Stomach (tissue), 9 donors: ENCODE data around the gene CHRNB4. TPM values are rescaled to one million over a fixed set of nuclear protein-coding genes. Genes with fewer than 3 reads are reported as not detected.

Experiments used
- DNase-seq, 2 donors: peaks; one replicate each; pipeline versions ENCODE4 v3.0.0 to v3.0.0-alpha.2; 2013 to 2019
- H3K27ac ChIP-seq, 5 donors: fragments of 200-600 bp in 4 of 5; sonication (generic) in 4 of 5; one replicate each; pipeline ENCODE4 v1.5.1; 2013 to 2019; ENCODE audit warnings: mild to moderate bottlenecking in 1 of 5, moderate library complexity in 1 of 5
- H3K27me3 ChIP-seq, 3 donors: fragments of 200-600 bp; sonication (generic); one replicate each; pipeline ENCODE4 v1.5.1; 2017 to 2019; ENCODE audit warnings: mixed run types in 1 of 3
- H3K36me3 ChIP-seq, 4 donors: fragments of 200-600 bp; sonication (generic); 1 replicate in 3 of 4; 2 replicates in 1 of 4; pipeline ENCODE4 v1.5.1; 2016 to 2019
- H3K4me1 ChIP-seq, 4 donors: fragments of 200-600 bp; sonication (generic); one replicate each; pipeline ENCODE4 v1.5.1; 2016 to 2019
- H3K4me3 ChIP-seq, 4 donors: fragments of 200-600 bp; sonication (generic) in 3 of 4; one replicate each; pipeline ENCODE4 v1.5.1; 2016 to 2019; ENCODE audit warnings: mild to moderate bottlenecking in 1 of 4
- H3K9me3 ChIP-seq, 4 donors: fragments of 200-600 bp; sonication (generic); one replicate each; pipeline ENCODE4 v1.5.1; 2016 to 2019
- EP300 ChIP-seq: sonication (generic); formaldehyde crosslinking; IDR thresholded peaks from one replicate; pipeline ENCODE4 v1.6.1; 2017; ENCODE audit warnings: antibody characterized with exemption
- POLR2A ChIP-seq, 4 donors: fragments of 450-650 bp; IDR thresholded peaks; one replicate each; pipeline ENCODE4 v1.6.1; 2016; ENCODE audit warnings: antibody characterized with exemption in 4 of 4, control low read depth in 2 of 4, mild to moderate bottlenecking in 1 of 4, moderate library complexity in 1 of 4
- POLR2AphosphoS5 ChIP-seq, 3 donors: sonication (generic); formaldehyde crosslinking; IDR thresholded peaks; one replicate each; pipeline ENCODE4 v1.6.1; 2016; ENCODE audit warnings: antibody characterized with exemption in 3 of 3
- WGBS, 5 donors: extraction: QIAGEN DNeasy Blood & Tissue Kit in 3 of 5; methylation state at CpG; one replicate each; pipeline versions ENCODE4 v1.1.5 to v1.1.7; 2013 to 2018; 5-methylcytosine and 5-hydroxymethylcytosine counted together
- intact Hi-C: fragments of 100-400 bp; cut with DNase I; formaldehyde crosslinking; loops from one replicate; pipeline ENCODE4 v1.15.1; 2023; ENCODE audit warnings: low total_unique reads
- polyA plus RNA-seq, 3 donors: library from polyadenylated mRNA; stranded (reverse); fragments of 200-250 nt; gene quantifications; one replicate each; pipeline ENCODE4 v1.2.3, GENCODE V29; 2013
- total RNA-seq, 5 donors: library from RNA; depleted of rRNA; stranded (reverse); fragments of >200 nt; gene quantifications; one replicate each; pipeline versions ENCODE4 v1.1.0 to v1.2.3, GENCODE V29; 2014 to 2016
- TF ChIP-seq, protein P1 (sequence below), 7 experiments: fragments of 450-650 bp in 4 of 7; fragments of 200-600 bp in 3 of 7; sonication (generic) in 3 of 7; IDR thresholded peaks; one replicate each; pipeline ENCODE4 v1.5.1; 2016 to 2019; ENCODE audit warnings: antibody characterized with exemption in 7 of 7, control low read depth in 2 of 7, mild to moderate bottlenecking in 1 of 7
- donor health status: healthy with polysubstance abuse.
- donor health status: Bipolar disorder and iron deficiency.
- donor health status: healthy.

CHRNB4 gene
- total and polyA plus RNA-seq, 8 donors, result 0.78 TPM; not detected in 7

- TF ChIP-seq POLR2A (IDR thresholded peaks at IDR 0.05) (no peak), EP300 (no peak), POLR2AphosphoS5 (IDR thresholded peaks at IDR 0.05) (no peak)
- TF ChIP-seq, protein P1, sequence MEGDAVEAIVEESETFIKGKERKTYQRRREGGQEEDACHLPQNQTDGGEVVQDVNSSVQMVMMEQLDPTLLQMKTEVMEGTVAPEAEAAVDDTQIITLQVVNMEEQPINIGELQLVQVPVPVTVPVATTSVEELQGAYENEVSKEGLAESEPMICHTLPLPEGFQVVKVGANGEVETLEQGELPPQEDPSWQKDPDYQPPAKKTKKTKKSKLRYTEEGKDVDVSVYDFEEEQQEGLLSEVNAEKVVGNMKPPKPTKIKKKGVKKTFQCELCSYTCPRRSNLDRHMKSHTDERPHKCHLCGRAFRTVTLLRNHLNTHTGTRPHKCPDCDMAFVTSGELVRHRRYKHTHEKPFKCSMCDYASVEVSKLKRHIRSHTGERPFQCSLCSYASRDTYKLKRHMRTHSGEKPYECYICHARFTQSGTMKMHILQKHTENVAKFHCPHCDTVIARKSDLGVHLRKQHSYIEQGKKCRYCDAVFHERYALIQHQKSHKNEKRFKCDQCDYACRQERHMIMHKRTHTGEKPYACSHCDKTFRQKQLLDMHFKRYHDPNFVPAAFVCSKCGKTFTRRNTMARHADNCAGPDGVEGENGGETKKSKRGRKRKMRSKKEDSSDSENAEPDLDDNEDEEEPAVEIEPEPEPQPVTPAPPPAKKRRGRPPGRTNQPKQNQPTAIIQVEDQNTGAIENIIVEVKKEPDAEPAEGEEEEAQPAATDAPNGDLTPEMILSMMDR (IDR thresholded peaks at IDR 0.05), result no peak
- H3K27me3 ChIP-seq, result peaks cover 0 to 34% (median 9%) of the 10 kb centered on the region in 3 donors
- no peaks in the 10 kb centered on the region for H3K36me3 ChIP-seq
- peak in 1 of 2 donors; percentile 5 for DNase-seq
- intact Hi-C loops, result no loop called here
- H3K4me1 ChIP-seq, result no peaks in the 10 kb centered on the region
- H3K27ac ChIP-seq, result no peak overlapping the region
- WGBS, 5 donors, result 64 to 83% (median 79%) methylated on average over 3 to 9 of the region's 9 CpGs
- no peak overlapping the region for H3K4me3 ChIP-seq
- H3K9me3 ChIP-seq, result peaks cover 0 to 14% (median 12%) of the 10 kb centered on the region in 4 donors
Measured at GRCh38 chr15:78630886-78631633, 9.9 kb downstream of the CHRNB4 start.

DNA sequence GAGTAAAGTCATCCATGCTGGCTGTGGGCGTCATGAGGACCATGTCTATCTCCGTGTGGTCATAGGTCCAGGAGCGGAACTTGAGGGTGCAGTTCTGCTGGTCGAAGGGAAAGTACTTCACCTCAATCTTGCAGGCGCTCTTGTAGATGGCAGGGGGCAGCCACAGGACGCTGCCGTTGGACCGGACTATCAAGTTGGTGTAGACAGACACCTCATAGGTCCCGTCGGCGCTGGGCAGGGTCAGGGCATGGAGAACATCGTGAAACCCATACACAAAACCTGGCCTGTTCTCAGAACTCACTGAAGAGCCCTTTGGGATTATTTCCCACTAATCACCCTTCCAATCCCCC lies 11.3 kb downstream of the CHRNB4 start:
- TF ChIP-seq POLR2AphosphoS5 (IDR thresholded peaks at IDR 0.05), result no peak
- no peak for TF ChIP-seq EP300
- TF ChIP-seq, protein P1 (IDR thresholded peaks at IDR 0.05), result no peak
- no peak for TF ChIP-seq POLR2A (IDR thresholded peaks at IDR 0.05)
- Histone ChIP-seq H3K4me3 (no peak overlapping the region), H3K27me3 (peaks cover 0 to 45% (median 13%) of the 10 kb centered on the region in 3 donors), H3K27ac (no peak overlapping the region), H3K4me1 (no peaks in the 10 kb centered on the region), H3K9me3 (peaks cover 0 to 14% (median 12%) of the 10 kb centered on the region in 4 donors), H3K36me3 (no peaks in the 10 kb centered on the region)
- WGBS, 5 donors, result 91 to 94% (median 92%) methylated on average over 9 to 12 of the region's 12 CpGs
- peak in 1 of 2 donors; percentile 9 for DNase-seq
- intact Hi-C loops, result loop anchor here (10.0 kb wide), 1 partner anchor 555 kb away; no protein-coding TSS in a partner anchor

- Histone ChIP-seq H3K27me3 (peaks cover 0 to 50% (median 13%) of the 10 kb centered on the region in 3 donors), H3K27ac (no peak overlapping the region), H3K4me3 (no peak overlapping the region), H3K36me3 (no peaks in the 10 kb centered on the region), H3K9me3 (peaks cover 0 to 14% (median 12%) of the 10 kb centered on the region in 4 donors), H3K4me1 (no peaks in the 10 kb centered on the region)
- 88 to 92% (median 91%) methylated on average over 29 of the region's 29 CpGs for WGBS, 5 donors
- peak in 1 of 2 donors; percentile 21 for DNase-seq
- intact Hi-C loops, result loop anchor here (10.0 kb wide), 1 partner anchor 556 kb away; no protein-coding TSS in a partner anchor
- TF ChIP-seq POLR2A (IDR thresholded peaks at IDR 0.05) (no peak), EP300 (no peak), POLR2AphosphoS5 (IDR thresholded peaks at IDR 0.05) (no peak)
- TF ChIP-seq, protein P1 (IDR thresholded peaks at IDR 0.05), result no peak
Measured at GRCh38 chr15:78629031-78629715, 11.8 kb downstream of the CHRNB4 start.

- H3K9me3 ChIP-seq, result peaks cover 0 to 6% (median 5%) of the 10 kb centered on the region in 4 donors
- TF ChIP-seq EP300 (no peak), POLR2A (IDR thresholded peaks at IDR 0.05) (no peak), POLR2AphosphoS5 (IDR thresholded peaks at IDR 0.05) (no peak)
- TF ChIP-seq, protein P1 (IDR thresholded peaks at IDR 0.05), result no peak
- DNase-seq, result no peak
- peaks cover 0 to 48% (median 13%) of the 10 kb centered on the region in 3 donors for H3K27me3 ChIP-seq
- intact Hi-C loops, result loop anchor here (10.0 kb wide), 1 partner anchor 557 kb away; no protein-coding TSS in a partner anchor
- H3K36me3 ChIP-seq, result no peaks in the 10 kb centered on the region
- no peak overlapping the region for H3K4me3 ChIP-seq
- no peaks in the 10 kb centered on the region for H3K4me1 ChIP-seq
- 71 to 82% (median 77%) methylated on average over 6 of the region's 6 CpGs for WGBS, 5 donors
- H3K27ac ChIP-seq, result no peak overlapping the region
Measured at GRCh38 chr15:78628227-78628626, 12.8 kb downstream of the CHRNB4 start.
